Measurements from ENCODE around the gene MRPS5. TPM values are rescaled to one million over a fixed set of nuclear protein-coding genes. Genes with fewer than 3 reads are reported as not detected.

The MRPS5 gene
- total and polyA plus RNA-seq, 2 donors from 2014 or later = 53.1 to 118 TPM

- H3K9ac ChIP-seq (ENCODE audit: low read length in 3 of 3) = peak overlapping the region in 2 of 3 donors; percentile 16 to 86
- peaks cover 0 to 55% (median 24%) of the 10 kb centered on the region in 3 donors for H3K4me1 ChIP-seq (ENCODE audit: control insufficient read depth in 2 of 3, insufficient read depth in 2 of 3, low read depth in 1 of 3, low read length in 3 of 3)
- no peak for TF ChIP-seq CTCF (IDR thresholded peaks at IDR 0.05; ENCODE audit: borderline replicate concordance, extremely low read depth, insufficient read depth)
- H3K4me3 ChIP-seq (ENCODE audit: low read length in 3 of 3) = no peak overlapping the region
- H3K36me3 ChIP-seq (ENCODE audit: control insufficient read depth in 2 of 3, insufficient read depth in 3 of 3, low read length in 3 of 3) = no peaks in the 10 kb centered on the region
- FAIRE-seq (no peak), DNase-seq (no peak)
- no peaks in the 10 kb centered on the region for H3K27me3 ChIP-seq (ENCODE audit: control insufficient read depth, insufficient read depth, low read length)
- H3K27ac ChIP-seq (ENCODE audit: low read depth in 2 of 2, low read length in 2 of 2) = peak overlapping the region; percentile 89 to 96
- intact Hi-C loops (cut with DNase I) = no loop called here
- H3K9me3 ChIP-seq (ENCODE audit: control insufficient read depth in 2 of 3, insufficient read depth in 1 of 3, low read length in 3 of 3) = no peaks in the 10 kb centered on the region
These were observed 61.0 kb downstream of the MRPS5 start for GRCh38 chr2:95060446-95061118.

DNA sequence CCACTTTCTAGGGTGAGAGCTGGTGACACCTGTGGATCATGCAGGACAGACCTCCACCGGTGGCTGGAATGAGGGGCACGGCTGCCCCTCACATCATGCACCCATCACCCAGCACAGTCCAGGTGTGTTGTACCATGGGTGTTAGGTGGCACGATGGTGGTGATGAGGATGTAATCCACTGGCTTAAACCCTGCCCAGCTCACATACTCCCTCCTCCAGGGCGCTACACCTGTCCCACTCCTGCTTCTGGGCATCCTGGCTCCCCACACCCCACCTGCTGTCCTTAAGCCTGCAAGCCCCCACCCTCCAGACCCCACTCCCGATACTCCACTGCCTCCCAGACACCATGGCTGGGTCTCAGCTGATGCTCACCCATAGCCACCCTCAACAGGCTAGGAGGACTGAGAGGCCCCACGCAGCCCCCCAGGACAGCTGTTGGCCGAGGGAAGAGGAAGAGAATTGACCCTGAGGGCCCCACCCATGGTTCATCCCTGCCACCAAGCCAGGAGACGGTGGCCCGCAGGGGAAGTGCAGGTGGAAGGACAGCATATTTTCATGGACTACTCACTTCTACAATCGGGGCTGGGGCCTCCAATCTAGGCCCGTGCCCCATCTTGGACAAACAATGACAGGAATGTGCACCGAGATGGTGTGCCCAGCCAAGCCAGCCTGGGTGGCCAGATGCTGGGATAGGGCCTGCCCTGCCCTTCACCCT, 61.8 kb downstream of the MRPS5 start:
- intact Hi-C loops (cut with DNase I) = no loop called here
- peak overlapping the region; percentile 89 to 96 for H3K27ac ChIP-seq (ENCODE audit: low read depth in 2 of 2, low read length in 2 of 2)
- FAIRE-seq (no peak), DNase-seq (peak in 1 of 5 donors; percentile 46)
- H3K4me3 ChIP-seq (ENCODE audit: low read length in 3 of 3) = peak overlapping the region in 1 of 3 donors; percentile 25
- no peaks in the 10 kb centered on the region for H3K9me3 ChIP-seq (ENCODE audit: control insufficient read depth in 2 of 3, insufficient read depth in 1 of 3, low read length in 3 of 3)
- H3K27me3 ChIP-seq (ENCODE audit: control insufficient read depth, insufficient read depth, low read length) = no peaks in the 10 kb centered on the region
- H3K4me1 ChIP-seq (ENCODE audit: control insufficient read depth in 2 of 3, insufficient read depth in 2 of 3, low read depth in 1 of 3, low read length in 3 of 3) = peaks cover 0 to 57% (median 24%) of the 10 kb centered on the region in 3 donors
- TF ChIP-seq CTCF (IDR thresholded peaks at IDR 0.05; ENCODE audit: borderline replicate concordance, extremely low read depth, insufficient read depth) = no peak
- peak overlapping the region in 2 of 3 donors; percentile 22 to 86 for H3K9ac ChIP-seq (ENCODE audit: low read length in 3 of 3)
- H3K36me3 ChIP-seq (ENCODE audit: control insufficient read depth in 2 of 3, insufficient read depth in 3 of 3, low read length in 3 of 3) = no peaks in the 10 kb centered on the region

- FAIRE-seq (peak; percentile 88), DNase-seq (peak; percentile 82 to 93 (median 85))
- TF ChIP-seq CTCF (IDR thresholded peaks at IDR 0.05; ENCODE audit: borderline replicate concordance, extremely low read depth, insufficient read depth) = no peak
- no peaks in the 10 kb centered on the region for H3K36me3 ChIP-seq (ENCODE audit: control insufficient read depth in 2 of 3, insufficient read depth in 3 of 3, low read length in 3 of 3)
- H3K4me3 ChIP-seq (ENCODE audit: low read length in 3 of 3) = peak overlapping the region in 1 of 3 donors; percentile 25
- peaks cover 0 to 57% (median 24%) of the 10 kb centered on the region in 3 donors for H3K4me1 ChIP-seq (ENCODE audit: control insufficient read depth in 2 of 3, insufficient read depth in 2 of 3, low read depth in 1 of 3, low read length in 3 of 3)
- intact Hi-C loops (cut with DNase I) = no loop called here
- H3K9ac ChIP-seq (ENCODE audit: low read length in 3 of 3) = peak overlapping the region in 2 of 3 donors; percentile 22 to 86
- no peaks in the 10 kb centered on the region for H3K27me3 ChIP-seq (ENCODE audit: control insufficient read depth, insufficient read depth, low read length)
- no peaks in the 10 kb centered on the region for H3K9me3 ChIP-seq (ENCODE audit: control insufficient read depth in 2 of 3, insufficient read depth in 1 of 3, low read length in 3 of 3)
- H3K27ac ChIP-seq (ENCODE audit: low read depth in 2 of 2, low read length in 2 of 2) = peak overlapping the region; percentile 89 to 96
These were observed 62.5 kb downstream of the MRPS5 start for GRCh38 chr2:95058989-95059641.

All from kidney (tissue), 14 donors.